Stimulated activated CD8-positive, alpha-beta memory T cell treated with anti-CD3 and anti-CD28 coated beads, Interleukin-15, amount 100 ng/mL, for 24 hours (primary cell): ENCODE data around the gene BMPR1B.

Source experiments
- DNase-seq: peaks from one replicate; pipeline ENCODE4 v3.0.0-alpha.2; 2020; ENCODE audit warnings: low read depth

Gene BMPR1B

DNA sequence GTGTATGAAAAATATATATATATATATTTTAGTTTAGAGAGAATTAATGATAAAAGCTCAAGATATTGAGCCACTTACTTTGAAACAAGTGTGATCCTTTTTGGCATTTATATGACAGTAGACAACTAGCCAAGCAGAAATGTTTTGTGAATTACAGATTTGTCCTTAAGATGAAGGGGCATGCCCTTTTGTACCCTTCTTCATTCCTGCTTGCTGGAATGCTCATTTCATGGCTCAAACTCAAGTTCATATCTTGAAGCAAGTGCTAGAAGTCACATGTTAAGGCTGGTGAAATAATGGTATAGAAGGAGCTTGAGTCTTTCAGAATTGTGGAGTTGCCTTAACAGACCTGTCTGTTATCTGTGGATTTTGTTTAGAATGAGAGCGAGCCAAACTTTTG is 203.0 kb downstream of the BMPR1B start:
- no peak for DNase-seq

DNA sequence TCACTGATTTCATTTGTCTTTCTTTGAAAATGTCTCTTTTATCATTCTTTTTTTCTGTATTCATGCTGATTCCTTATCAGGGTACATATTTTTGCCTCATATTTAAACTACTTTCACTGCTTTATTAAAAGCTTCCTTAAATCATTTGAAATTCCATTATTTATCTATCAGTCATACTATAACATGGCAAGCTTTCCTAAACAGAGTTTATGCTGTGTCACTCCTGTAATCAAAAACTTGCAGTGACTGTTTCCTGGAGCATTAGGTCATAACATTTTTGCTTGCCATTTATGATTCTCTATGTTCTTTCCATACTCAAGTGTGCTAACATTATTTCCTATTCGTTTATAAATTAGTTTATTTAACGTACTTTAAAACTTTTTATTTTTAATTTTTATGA is 203.7 kb downstream of the BMPR1B start:
- no peak for DNase-seq

DNA sequence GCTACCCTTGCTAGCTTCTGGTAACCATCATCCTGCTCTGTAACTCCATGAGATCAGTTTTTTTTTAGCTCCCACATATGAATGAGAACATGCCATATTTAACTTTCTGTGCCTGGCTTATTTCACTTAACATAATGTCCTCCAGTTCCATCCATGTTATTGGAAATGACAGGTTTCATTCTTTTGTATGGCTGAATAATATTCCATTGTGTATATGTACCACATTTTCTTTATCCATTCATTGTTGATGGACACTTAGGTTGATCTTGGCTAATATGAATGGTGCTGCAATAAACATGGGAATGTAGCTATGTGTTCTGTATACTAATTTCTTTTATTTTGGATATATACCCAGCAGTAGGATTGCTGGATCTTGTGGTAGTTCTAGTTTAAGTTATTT is 204.7 kb downstream of the BMPR1B start:
- no peak for DNase-seq

DNA sequence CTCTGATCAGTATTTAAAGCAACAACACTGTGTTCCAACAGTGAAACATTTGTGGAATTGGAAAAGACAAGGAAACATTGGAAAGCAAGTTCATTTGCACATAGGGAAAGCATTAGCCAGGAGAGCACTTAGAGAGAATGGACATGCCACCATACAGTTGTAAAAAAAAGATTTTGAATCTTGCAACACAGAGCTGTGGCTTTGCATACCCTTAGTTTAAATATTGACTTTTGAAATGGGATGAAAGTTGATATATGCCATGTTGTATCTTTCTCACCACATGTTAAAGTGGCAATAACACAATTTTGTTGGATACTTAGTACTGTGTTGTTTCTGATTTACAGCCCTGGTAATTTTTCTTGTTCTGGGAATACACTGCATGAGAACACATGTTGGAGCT is 208.1 kb downstream of the BMPR1B start:
- DNase-seq = no peak

DNA sequence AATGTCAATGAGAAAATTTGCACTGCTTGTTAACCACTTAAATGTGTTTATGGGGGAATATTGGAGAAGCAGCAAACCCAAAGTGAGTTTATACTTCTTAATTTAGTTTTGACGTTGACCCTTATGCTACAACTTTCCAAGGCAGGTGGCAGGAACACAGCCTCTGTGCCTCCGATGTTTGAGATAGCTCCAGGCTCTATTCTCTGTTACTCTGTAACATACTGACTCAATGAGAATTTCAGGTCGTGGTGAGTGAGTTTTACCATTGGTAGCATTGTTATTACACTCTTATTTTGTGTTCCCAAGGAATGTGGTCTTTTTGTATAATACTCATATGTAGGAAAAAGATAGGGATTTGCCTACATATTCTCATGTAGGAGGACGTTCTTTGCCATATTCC is 210.7 kb downstream of the BMPR1B start:
- DNase-seq = no peak

DNA sequence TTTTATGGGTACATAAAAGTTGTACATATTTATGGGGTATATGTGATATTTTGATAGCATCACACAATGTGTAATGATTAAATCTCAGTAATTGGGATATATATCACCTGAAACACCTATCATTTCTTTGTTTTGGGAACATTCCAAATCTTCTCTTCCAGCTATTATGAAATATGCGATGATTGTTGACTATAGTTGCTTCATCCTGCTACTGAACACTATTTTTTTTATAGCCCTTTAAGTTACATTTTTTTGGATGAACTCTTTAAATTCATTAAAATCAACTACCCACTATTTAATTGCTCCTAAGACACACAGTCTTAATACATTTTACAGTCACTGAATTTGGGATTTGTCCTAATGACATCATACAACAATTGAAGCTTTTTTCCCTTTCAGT is 212.9 kb downstream of the BMPR1B start:
- DNase-seq = no peak

DNA sequence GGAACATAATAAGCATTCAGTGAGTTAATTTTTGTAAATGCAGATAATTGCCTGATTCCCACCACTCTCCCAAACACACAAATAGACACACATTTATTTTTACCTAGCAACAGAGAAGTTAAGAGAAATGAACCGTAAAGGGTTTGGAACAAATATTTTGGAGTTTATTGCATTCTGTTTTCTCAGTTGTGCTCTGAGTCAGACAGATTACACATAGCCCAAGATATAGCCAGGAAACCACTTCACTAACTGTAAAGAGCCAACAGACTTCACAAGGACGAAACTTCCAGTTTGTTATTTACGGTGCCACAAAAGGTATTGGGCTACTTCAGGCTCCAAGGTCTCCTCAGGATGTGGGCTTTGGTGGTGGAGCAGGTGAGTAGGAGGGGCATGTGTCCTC is 217.0 kb downstream of the BMPR1B start:
- no peak for DNase-seq

DNA sequence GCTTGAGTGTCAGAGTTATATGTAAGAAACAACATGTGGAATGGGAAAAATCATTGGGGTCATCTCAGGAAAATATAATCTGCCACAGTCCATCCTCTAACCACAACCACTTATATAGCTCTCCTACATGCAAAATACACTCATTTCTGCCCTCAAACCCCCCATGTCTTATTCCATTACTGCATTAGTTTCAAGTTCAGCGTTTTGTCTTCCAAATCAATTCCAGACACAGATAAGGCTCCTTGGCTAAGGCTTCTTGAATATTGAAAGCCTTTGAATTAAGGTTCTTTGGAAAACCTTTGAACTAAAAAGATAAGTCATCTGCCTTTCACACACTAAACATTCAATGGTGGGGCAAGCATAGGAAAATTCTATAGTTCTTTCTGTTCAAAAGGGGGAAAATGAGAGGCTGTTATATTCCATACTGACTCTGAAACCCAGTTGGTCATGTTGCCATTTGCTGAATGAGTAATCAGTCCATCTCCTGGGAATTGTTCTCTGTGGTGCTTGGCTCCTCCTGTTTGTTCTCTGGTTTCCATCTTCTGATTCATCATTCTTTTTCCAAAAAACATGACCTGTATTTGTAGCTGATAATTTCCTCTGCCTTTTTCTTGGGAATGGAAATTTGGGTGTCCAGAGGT is 218.7 kb downstream of the BMPR1B start:
- no peak for DNase-seq

DNA sequence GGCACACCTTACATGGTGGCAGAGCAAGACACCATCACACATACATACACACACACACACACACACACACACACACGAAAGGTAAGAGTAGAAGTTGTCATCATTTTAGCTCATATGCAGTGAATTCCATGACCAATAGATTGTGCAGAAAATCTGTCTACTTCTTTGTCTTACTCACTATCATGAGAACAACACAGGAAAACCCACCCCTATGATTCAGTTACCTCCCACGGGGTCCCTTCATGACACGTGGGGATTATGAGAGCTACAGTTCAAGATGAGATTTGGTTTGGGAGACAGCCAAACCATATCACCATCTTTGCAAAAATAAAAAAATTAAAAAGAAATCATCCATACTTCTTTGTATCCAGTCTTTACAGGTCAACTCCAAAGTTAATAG is 221.1 kb downstream of the BMPR1B start:
- no peak for DNase-seq

DNA sequence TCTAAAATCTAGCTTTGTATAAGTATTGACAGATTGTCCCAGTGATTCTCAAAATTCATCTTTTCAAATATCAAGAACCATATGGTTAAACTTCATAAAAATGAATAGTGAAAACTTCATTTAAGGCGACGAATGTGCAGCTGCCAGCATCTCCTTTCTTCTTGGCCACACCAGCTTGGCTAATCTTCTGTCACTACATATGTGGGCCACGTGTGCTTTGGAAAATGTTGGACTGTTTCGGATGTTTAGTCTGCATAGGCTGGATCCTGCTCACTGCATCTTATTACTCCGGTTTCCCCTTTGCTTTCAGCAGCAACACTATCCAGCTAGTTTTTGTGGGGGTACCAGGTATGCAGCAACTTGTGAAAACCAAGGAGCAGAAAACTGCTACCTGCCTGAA is 221.9 kb downstream of the BMPR1B start:
- no peak for DNase-seq

DNA sequence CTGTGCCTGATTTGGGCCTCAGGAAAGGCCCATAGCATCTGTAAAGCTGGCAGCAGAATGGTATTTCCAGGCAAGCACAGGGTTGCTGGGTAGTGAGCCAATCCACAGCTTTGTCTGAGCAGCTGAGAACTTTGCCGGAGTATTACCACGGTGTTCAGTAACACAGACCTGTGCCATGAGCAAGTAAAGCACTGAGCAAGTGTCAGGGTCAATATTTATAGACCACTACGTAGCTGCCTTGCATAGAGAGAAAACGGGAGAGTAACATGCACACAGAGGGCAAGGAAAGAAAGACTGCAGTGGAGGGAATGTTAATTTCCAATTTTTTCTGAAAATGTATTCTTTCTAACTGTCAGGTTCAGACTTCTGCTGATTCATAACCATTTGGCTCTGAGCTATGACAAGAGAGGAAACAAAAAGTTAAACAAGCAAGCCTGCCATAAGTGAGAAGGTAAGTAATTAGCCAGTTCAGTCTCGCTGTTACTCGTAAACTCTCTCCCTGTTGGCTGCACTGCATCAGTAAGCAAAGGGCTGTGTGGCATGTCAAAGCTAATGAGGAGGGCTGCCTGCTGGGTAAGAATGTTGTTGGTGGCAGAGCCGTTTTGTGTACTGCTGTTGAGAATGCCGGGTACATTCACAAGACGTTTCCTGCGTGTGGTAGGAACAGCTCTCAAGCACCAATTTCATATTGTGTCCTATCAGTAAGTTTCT is 238.1 kb downstream of the BMPR1B start:
- DNase-seq = no peak

DNA sequence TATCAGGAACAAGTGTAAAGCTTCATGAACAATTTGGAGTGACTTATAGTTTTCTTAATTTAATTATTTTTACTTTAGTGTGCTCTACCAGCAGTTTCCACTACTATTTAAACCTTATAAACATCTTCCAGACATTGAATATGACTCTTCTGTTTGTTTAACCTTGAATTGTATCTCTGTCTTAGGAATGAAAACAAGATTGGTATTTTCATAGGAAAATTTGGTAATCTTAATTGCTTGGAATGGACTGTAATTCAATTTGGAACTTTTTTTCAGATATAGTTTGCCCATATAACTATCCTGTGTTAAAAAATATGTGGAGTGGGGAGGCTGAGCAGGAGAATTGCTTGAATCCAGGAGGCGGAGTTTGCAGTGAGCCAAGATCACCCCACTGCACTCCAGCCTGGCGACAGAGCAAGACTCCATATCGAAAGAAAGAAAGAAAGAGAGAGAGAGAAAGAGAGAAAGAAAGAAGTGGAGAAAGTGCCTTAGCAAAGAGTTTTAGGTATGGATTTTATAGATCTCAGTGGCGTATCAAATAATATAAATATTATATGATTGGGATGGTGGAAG is 242.4 kb downstream of the BMPR1B start:
- DNase-seq = no peak

DNA sequence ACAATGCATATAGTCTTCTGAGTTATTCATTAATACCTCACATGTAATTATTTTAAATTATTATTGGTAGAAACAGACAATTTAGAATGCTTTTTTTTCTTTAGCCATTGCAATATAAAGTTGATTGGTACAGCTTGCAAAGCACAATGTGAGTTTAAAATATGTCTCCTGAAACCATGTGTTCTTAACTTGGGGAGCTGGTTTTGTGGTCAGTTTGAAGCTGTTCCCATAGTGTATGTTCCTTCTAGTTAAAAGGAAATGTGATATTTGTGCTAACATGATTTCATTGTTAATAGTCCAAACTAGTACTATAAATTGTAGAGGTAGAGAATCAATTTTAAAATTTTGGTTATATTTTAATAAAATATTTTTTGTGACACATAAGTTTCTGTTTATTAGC is 247.2 kb downstream of the BMPR1B start:
- no peak for DNase-seq

DNA sequence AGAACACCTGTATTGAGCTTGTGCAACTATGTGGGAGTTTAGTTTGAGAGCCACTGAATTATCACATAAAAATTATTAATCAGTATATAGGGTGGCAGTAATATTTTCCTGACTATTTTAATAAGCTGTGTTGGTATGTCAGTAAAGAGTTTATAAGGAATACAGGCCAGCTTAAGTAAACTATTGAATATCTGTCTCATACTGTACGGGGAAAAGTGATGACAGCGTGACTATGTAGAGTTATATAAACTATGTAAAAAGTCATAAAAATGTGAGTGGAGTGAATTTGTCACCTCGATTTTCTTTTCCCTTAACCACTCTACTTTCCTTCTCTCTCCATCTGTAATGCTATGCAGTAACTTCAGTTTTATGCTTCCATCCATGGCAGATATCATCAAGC is 250.2 kb downstream of the BMPR1B start:
- DNase-seq = no peak

DNA sequence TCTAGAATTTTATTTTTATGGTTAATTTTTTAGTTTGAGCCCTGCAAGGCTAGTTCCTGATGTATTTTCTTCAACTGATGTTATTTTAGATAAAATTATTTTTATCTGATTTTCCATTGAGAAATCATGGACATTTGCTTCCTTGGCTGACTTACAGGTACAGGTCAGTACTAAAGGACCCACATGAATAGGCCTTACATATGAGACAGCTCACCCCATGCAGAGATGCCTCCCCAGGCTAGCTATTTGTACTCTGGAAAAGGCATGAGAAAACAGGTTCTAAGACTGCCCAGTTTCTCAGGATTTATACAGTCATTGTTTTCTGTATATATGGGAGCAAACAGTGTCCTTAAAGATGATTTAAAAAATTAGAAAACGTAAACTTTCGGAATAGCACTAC is 255.5 kb downstream of the BMPR1B start:
- DNase-seq = no peak

DNA sequence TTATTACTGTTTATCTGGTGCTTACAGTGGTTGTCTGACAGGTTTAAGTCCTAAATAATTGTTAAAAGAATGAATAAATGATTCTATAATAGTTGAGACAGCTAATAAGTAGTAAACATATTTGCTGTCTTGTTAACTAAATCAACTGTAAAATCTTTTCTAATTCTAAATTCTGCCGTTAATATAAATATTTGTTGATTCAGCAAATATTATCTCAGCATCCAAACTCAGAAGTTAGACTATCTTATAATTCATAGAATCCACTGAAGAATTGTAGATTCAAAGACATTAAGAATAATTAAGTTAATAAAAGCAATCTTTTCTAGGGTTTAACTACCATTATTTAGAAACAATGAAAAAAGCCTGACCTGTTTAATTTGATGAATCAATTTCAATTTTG is 256.3 kb downstream of the BMPR1B start:
- no peak for DNase-seq

DNA sequence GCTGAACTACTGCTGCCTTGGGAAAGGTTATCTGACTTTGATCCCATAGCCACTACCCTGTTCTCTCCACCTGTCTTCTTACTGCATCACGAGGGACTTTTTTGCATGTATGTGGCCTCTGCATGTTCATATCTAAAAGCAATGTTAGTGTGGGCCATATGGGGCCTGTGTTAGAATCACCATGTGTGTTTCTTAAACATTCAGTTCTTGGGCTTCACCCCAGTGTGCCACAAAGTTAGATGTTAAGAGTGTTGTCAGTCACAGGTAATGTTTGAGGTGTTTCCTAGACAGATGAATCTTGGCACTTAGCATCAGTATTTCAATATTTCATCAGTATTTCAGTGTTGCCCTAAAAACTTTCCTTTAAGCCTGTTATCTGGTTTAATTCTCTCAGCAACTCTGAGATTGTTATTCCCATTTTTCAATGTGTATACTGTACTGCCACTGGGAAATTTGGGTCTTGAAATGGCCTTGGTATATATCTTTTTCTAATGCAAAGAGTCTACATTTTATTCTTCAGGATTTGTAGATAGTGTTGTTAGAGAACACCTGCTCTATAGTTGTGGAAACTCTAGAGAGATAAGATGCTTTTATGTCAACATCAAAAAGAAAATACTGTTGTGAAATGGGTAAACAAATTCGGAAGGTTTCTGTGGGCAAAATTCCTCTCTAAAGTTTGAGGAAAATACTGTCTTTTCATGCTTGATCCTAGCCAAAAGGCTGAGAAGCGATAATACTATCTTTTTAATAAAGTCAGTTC is 259.7 kb downstream of the BMPR1B start:
- DNase-seq = no peak

DNA sequence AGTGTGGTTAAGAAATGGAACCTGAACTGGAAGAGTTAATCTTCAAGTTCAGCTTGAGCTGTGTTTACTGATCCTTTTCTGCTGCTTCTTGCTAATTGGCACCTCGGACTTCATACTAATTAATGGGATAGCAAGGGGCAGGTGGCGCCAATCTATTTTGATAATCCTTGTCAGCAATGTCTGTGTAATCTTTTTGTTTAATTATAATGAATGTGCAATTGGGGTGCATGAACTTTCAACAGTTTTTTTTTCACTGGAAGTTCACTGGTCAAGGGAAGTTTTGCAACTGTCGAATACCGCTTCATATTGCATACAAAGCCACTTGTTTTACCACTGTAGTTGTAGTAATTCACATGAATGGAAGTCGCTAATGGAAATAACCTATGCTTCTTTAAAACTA is 261.0 kb downstream of the BMPR1B start:
- no peak for DNase-seq

DNA sequence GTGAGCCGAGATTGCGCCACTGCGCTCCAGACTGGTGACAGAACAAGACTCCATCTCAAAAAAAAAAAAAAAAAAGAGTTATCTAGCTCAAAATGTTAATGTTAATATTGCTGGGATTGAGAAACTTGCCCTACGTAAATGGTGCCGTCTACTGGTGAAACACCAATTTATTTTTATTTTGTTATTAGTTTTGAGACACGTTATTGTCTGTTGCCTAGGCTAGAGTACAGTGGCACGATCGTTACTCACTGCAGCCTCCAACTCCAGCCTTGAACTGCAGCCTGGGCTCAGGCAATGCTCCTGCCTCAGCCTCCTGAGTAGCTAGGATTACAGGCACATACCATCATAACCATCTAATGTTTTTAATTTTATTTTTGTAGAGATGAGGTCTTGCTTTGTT is 262.8 kb downstream of the BMPR1B start:
- no peak for DNase-seq

DNA sequence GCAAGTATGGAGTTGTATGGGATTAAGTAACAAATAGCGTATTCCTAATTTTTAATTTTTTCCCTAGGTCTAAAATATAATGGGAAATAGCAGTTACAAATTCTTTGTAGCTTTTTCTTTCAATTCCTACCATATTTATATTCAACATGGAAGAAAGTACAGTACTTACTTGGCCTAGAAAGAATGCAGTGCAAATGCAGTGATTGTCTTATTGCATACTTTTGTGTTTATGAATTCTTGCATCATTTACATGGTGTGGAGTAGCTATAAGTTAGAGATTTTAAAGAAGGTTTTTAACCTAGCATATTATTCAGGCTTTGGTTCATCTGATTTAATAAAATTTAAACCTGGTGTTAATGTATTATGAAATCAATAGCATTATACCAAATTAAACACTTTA is 263.3 kb downstream of the BMPR1B start:
- no peak for DNase-seq

DNA sequence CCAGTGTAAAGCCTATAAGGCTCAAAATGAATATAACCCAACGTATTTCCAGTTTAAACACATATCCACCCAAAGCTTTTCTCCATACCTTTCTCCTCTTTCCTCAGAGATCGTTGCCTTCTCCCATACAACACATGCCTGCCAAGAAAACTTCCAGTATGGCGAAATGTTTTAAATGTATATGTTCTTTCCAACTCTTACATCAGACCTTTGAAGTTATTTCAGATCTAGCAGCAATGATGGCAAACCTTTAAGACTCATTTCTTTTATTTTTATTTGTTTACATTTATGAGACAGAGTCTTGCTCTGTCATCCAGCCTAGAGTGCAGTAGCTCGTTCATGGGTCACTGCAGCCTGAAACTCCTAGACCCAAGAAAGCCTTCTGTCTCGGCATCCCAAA is 265.4 kb downstream of the BMPR1B start:
- no peak for DNase-seq

DNA sequence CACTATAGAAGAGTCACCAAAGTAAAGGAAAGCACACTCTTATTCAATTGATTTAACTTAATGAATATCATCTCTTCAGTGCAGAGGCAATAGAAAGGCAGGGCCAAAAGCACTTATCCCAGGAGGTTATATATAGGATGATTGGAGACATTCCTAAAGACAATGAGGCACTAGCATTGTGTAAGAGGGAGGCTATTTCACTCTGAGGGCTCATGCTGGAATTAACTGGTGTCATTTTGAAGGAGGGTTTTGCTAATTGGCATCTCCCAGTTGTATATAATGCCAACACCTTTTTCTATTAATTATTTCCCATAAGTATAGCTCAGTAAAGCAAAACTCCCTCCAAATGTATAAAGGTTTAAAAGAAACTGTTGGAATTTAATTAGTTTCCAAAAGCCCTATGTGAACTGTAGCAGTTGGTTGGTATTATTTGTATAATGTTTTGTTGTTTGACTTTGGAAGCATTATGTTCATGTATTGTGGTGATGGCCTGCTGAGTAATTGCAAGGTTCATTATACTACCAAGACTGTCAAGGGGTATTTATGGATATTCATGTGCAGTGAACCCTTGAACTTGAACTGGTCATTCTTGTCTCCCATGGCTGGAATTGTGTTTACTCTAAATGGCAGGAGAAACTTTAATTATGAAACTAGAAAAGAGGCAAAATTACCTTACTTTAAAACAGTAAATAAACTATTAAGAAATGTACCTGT is 270.3 kb downstream of the BMPR1B start:
- DNase-seq = no peak
